Osteoblast (primary cell): ENCODE measurements around the gene SNRNP70. TPM values are rescaled to one million over a fixed set of nuclear protein-coding genes. Genes with fewer than 3 reads are reported as not detected.

Experiments
- DNase-seq: peaks from one replicate; pipeline ENCODE4 v3.0.0; 2011; ENCODE audit warnings: low spot score, mixed read lengths; ENCODE audit not compliant: insufficient read length; ENCODE audit errors: missing footprints
- H2AFZ ChIP-seq: 2 replicates; pipeline ENCODE4 v1.6.0; 2011; ENCODE audit warnings: mild to moderate bottlenecking, low read length
- H3K27ac ChIP-seq: 2 replicates; pipeline ENCODE4 v1.5.1; 2011; ENCODE audit warnings: mild to moderate bottlenecking, low read depth, low read length, moderate library complexity
- H3K27me3 ChIP-seq: 2 replicates; pipeline ENCODE4 v1.6.0; 2012; ENCODE audit warnings: mild to moderate bottlenecking, control low read depth, inconsistent platforms, low read length, moderate library complexity; ENCODE audit not compliant: insufficient read depth
- H3K36me3 ChIP-seq: 2 replicates; pipeline ENCODE4 v1.5.1; 2011; ENCODE audit warnings: mild to moderate bottlenecking, low read length, control low read depth, moderate library complexity; ENCODE audit not compliant: insufficient read depth
- H3K4me1 ChIP-seq: 2 replicates; pipeline ENCODE4 v1.5.1; 2011; ENCODE audit warnings: mild to moderate bottlenecking, low read length, control low read depth, moderate library complexity; ENCODE audit not compliant: insufficient read depth
- H3K4me2 ChIP-seq: 2 replicates; pipeline ENCODE4 v1.6.0; 2011; ENCODE audit warnings: mild to moderate bottlenecking, low read length; ENCODE audit not compliant: insufficient read depth
- H3K4me3 ChIP-seq: fragments of 200-600 bp; sonication (generic); 3 replicates; pipeline ENCODE4 v1.5.1; 2012; ENCODE audit warnings: mild to moderate bottlenecking, low read length, inconsistent platforms; ENCODE audit not compliant: insufficient read depth
- H3K79me2 ChIP-seq: 2 replicates; pipeline ENCODE4 v1.6.0; 2012; ENCODE audit warnings: mild to moderate bottlenecking, low read length, control low read depth, inconsistent platforms; ENCODE audit not compliant: insufficient read depth
- H3K9me3 ChIP-seq: 2 replicates; pipeline ENCODE4 v1.5.1; 2011; ENCODE audit warnings: low read depth, low read length, control low read depth
- H4K20me1 ChIP-seq: 2 replicates; pipeline ENCODE4 v1.6.0; 2012; ENCODE audit warnings: mild to moderate bottlenecking, low read length, control low read depth; ENCODE audit not compliant: insufficient read depth
- total RNA-seq: library from RNA; depleted of rRNA; stranded (reverse); fragments of >200 nt; gene quantifications from 2 replicates; pipeline ENCODE4 v1.2.3, GENCODE V29; 2012
- TF ChIP-seq, protein P1 (sequence below): IDR thresholded peaks from 2 replicates; pipeline ENCODE4 v1.5.1; 2011; ENCODE audit warnings: mild to moderate bottlenecking, low read depth, low read length, moderate library complexity; ENCODE audit errors: extremely low read depth

Gene SNRNP70
- total RNA-seq, 1 donor = 111 TPM

DNA sequence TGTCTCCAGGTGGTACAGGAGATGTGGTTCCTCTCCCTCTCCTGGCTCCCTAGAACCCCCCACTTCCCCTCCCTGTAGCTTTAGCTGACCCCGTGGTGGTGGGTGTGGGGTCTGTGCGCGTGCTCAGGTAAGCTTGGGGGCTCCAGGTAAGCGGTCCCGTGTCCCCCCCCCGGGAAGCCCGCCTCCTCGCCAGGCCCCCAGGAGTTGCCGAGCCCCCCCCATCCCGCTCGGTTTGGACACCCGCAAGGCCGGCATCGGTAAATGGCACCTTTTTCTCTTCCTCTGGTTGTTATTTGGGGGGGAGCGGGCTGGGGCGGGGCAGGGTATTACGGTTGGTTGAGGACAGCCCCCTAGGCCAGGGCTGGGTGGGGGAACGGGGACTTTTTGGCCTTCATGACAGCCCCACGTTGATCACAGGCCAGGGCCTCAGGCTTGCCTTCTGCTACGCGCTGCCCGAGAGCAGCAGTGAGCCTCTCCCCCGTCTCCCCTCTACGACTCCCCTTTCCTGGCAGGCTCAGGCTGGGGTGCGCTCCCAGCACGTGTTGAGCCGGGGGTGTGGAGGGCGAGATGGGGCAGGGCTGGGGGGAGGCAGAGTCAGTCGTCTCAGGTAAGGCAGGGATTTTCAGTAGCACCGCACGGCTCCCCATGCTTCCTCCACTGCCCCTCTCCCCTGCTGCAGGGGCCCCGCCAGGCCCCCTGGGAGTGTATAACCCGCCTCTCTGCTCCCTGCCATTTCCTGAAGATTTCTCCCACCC is 18.3 kb downstream of the SNRNP70 start:
- Histone ChIP-seq H3K27ac (no peak overlapping the region), H3K4me3 (no peak overlapping the region), H3K27me3 (no peaks in the 10 kb centered on the region), H3K4me1 (no peaks in the 10 kb centered on the region), H4K20me1 (peaks cover 50% of the 10 kb centered on the region), H3K79me2 (peaks cover 47% of the 10 kb centered on the region), H3K4me2 (no peak overlapping the region), H3K36me3 (peaks cover 79% of the 10 kb centered on the region), H3K9me3 (no peaks in the 10 kb centered on the region), H2AFZ (no peak overlapping the region)
- TF ChIP-seq, protein P1, sequence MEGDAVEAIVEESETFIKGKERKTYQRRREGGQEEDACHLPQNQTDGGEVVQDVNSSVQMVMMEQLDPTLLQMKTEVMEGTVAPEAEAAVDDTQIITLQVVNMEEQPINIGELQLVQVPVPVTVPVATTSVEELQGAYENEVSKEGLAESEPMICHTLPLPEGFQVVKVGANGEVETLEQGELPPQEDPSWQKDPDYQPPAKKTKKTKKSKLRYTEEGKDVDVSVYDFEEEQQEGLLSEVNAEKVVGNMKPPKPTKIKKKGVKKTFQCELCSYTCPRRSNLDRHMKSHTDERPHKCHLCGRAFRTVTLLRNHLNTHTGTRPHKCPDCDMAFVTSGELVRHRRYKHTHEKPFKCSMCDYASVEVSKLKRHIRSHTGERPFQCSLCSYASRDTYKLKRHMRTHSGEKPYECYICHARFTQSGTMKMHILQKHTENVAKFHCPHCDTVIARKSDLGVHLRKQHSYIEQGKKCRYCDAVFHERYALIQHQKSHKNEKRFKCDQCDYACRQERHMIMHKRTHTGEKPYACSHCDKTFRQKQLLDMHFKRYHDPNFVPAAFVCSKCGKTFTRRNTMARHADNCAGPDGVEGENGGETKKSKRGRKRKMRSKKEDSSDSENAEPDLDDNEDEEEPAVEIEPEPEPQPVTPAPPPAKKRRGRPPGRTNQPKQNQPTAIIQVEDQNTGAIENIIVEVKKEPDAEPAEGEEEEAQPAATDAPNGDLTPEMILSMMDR = no peak
- peak; percentile 31 for DNase-seq

DNA sequence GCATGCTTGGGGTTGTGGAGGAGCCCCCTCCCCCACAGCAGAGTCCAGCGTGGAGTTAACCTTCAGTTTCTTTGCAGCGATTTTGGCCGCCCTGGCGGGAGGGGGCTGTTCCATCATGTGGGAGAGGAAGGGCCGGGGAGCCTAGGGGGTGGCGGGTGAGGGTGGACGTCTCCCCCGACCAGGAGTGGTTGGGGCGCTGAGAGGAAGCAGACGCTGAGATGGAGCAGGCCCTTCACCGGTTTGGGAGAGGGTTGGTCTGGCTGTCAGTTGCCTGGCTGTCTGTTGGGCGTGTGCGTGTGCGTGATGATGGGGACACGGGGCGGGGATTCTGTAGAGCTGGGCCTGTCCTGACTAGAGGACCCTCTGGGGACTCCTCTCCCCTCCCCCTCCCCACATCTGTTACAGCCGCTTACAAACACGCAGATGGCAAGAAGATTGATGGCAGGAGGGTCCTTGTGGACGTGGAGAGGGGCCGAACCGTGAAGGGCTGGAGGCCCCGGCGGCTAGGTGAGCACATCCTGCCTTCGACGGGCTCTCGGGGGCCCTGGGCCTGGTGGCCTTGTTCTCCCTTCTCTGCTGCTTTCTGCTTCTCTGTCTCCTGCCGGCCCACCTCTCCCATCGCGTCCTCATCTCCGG is 19.1 kb downstream of the SNRNP70 start:
- peak; percentile 69 for DNase-seq
- no peak overlapping the region for H2AFZ ChIP-seq
- H3K4me3 ChIP-seq = no peak overlapping the region
- peaks cover 41% of the 10 kb centered on the region for H3K79me2 ChIP-seq
- TF ChIP-seq, protein P1 = no peak
- H4K20me1 ChIP-seq = peaks cover 52% of the 10 kb centered on the region
- no peaks in the 10 kb centered on the region for H3K27me3 ChIP-seq
- no peaks in the 10 kb centered on the region for H3K9me3 ChIP-seq
- no peak overlapping the region for H3K4me2 ChIP-seq
- peaks cover 80% of the 10 kb centered on the region for H3K36me3 ChIP-seq
- H3K4me1 ChIP-seq = no peaks in the 10 kb centered on the region
- no peak overlapping the region for H3K27ac ChIP-seq

DNA sequence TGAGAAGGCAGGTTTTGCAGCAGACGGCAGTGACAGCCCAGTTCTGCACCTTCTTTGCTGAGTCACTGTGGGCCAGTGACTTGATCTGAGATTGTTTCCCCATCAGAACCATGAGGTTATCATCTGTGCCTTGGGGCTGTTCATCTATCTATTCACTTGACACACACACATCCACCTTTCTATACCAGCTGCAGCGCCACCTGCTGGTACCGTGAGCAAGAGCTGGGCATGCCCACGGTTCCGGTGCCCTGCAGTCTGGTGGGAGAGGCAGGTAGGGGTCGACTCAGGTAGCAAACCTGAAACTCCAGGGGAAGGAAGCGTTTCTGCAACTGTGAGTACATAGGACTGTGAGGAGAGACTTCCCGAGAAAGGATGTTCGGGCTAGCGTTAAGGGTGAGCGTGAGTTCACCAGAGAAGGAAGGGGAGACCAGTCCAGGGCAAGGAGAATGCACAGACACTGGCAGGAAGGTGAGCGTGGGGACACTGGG is 21.4 kb downstream of the SNRNP70 start:
- Histone ChIP-seq H3K4me2 (no peak overlapping the region), H3K36me3 (peaks cover 70% of the 10 kb centered on the region), H2AFZ (no peak overlapping the region), H3K4me3 (no peak overlapping the region), H3K27me3 (no peaks in the 10 kb centered on the region), H3K9me3 (no peaks in the 10 kb centered on the region), H3K79me2 (peaks cover 26% of the 10 kb centered on the region), H4K20me1 (peaks cover 45% of the 10 kb centered on the region), H3K27ac (no peak overlapping the region), H3K4me1 (peaks cover 14% of the 10 kb centered on the region)
- TF ChIP-seq, protein P1 = peak; percentile 82
- peak; percentile 92 for DNase-seq
